Aortic smooth muscle cell (primary cell): ENCODE measurements around the gene KCNH8. TPM values are rescaled to one million over a fixed set of nuclear protein-coding genes. Genes with fewer than 3 reads are reported as not detected.

ENCODE experiments used
- total RNA-seq: library from RNA; depleted of rRNA; stranded (reverse); fragments of >200 nt; gene quantifications from 2 replicates; pipeline ENCODE4 v1.2.3, GENCODE V29; 2014

Gene KCNH8
- not detected in 2 replicates for total RNA-seq

DNA sequence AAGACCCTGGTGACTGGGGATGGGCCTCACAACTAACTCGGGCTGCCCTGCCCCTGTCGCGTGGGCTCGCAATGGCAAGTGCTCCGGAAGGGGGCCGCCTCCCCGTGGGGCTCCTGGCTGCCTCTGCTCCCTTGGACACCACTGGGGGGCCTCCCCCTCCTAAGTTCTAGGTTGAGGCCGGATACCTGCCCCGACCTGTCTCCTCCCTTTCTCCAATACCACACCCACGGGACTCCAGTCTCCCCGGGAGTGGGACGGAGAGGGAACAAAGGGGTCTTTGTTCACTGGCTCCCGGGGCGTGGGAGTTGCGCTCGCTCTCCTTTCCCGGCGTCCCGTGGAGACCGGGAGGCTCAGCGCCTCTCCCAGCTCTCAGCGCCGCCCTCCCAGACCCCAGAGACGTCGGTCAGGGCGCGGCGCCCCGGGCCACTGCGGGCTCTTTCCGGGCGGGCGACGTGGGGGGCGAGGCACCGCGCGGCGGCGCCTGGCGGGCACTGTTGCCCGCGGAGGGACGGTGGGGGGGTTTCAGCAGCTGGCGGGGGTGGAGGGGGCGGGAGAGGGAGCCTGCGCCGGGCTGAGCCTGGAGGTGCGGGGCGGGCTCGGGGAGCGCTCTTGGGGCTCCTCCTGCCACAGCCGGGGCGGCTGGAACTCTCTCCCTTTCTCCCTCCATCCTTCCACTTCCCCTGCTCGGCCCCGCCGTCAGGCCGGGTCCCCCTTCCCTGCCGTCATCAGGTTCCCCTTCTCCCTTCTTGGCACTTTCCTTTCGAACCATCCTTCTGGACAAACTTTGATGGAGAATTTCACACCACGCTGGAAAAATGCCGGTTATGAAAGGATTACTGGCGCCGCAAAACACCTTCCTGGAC lies at the start of gene KCNH8:
Gene KCNH8, plus strand, starts transcription at position 606 of the 863 bp plus-strand sequence. Its CDS starts 210 bp downstream, at position 816.

